AG04449 (cell line): ENCODE results near the gene TIGD4.

ENCODE experiments used
- CTCF ChIA-PET: fragments of 350-600 bp; formaldehyde crosslinking; extraction: SDS; loops from one replicate; lab custom pipeline; 2021; ENCODE audit warnings: antibody characterized with exemption; lab: Yijun Ruan, JAX
- POLR2A ChIA-PET: fragments of 400-600, 350-600 bp; formaldehyde crosslinking; extraction: SDS; loops from one replicate; lab custom pipeline; 2020; ENCODE audit warnings: antibody characterized with exemption, inconsistent platforms; lab: Yijun Ruan, JAX
- DNase-seq: peaks from one replicate; pipeline ENCODE4 v3.0.0-alpha.2; 2010; ENCODE audit warnings: low read depth, low spot score
- H3K4me3 ChIP-seq: 2 replicates; pipeline ENCODE4 v1.5.1; 2011; ENCODE audit warnings: low read depth, mild to moderate bottlenecking, control low read depth, low read length
- CTCF ChIP-seq: IDR thresholded peaks from one replicate; pipeline ENCODE4 v1.5.1; 2011; ENCODE audit warnings: mild to moderate bottlenecking, moderate library complexity, low read length, control low read depth, inconsistent platforms; ENCODE audit not compliant: insufficient read depth; ENCODE audit errors: missing control alignments

Gene TIGD4

GRCh38 chr4:152748619-152749018 is 30.9 kb downstream of the TIGD4 start:
- no peak for TF ChIP-seq CTCF
- ChIA-PET POLR2A (no interaction called here), CTCF (no interaction called here)
- H3K4me3 ChIP-seq = no peak overlapping the region
- no peak for DNase-seq

- CTCF ChIA-PET = no interaction called here
- no peak overlapping the region for H3K4me3 ChIP-seq
- POLR2A ChIA-PET = no interaction called here
- TF ChIP-seq CTCF = no peak
- DNase-seq = no peak
Measured at GRCh38 chr4:152747444-152747843, 32.1 kb downstream of the TIGD4 start.

- H3K4me3 ChIP-seq = no peak overlapping the region
- CTCF ChIA-PET = interaction anchor here (0.7 to 1.5 kb wide), 8 partner anchors 8 to 284 kb away, joined by 3 to 7 read pairs (median 4); no protein-coding TSS in a partner anchor
Measured at GRCh38 chr4:152738827-152739226, 40.7 kb downstream of the TIGD4 start.

GRCh38 chr4:152735906-152736305 is 43.6 kb downstream of the TIGD4 start:
- TF ChIP-seq CTCF = no peak
- CTCF ChIA-PET = interaction anchor here (0.6 to 5.6 kb wide), 23 partner anchors 9 to 391 kb away, joined by 3 to 48 read pairs (median 5); no protein-coding TSS in a partner anchor
- no peak overlapping the region for H3K4me3 ChIP-seq
- POLR2A ChIA-PET = no interaction called here
- DNase-seq = no peak

More at GRCh38 chr4:152738827-152739226, 40.7 kb downstream of the TIGD4 start:
- no peak for DNase-seq
- POLR2A ChIA-PET = no interaction called here
- TF ChIP-seq CTCF = no peak

- CTCF ChIA-PET = interaction anchor here (0.6 to 5.6 kb wide), 28 partner anchors 8 to 392 kb away, joined by 3 to 48 read pairs (median 4); no protein-coding TSS in a partner anchor
- POLR2A ChIA-PET = no interaction called here
- peak; percentile 38 for TF ChIP-seq CTCF
- no peak overlapping the region for H3K4me3 ChIP-seq
- DNase-seq = no peak
Measured at GRCh38 chr4:152735396-152735859, 44.1 kb downstream of the TIGD4 start.

GRCh38 chr4:152734699-152735050 is 44.9 kb downstream of the TIGD4 start:
- DNase-seq = no peak
- ChIA-PET POLR2A (no interaction called here), CTCF (interaction anchor here (0.8 to 5.6 kb wide), 20 partner anchors 9 to 392 kb away, joined by 3 to 48 read pairs (median 5); no protein-coding TSS in a partner anchor)
- no peak overlapping the region for H3K4me3 ChIP-seq
- no peak for TF ChIP-seq CTCF
